HG03103 (cell line): ENCODE data around the gene KRT24.
"Not testable (repeated sequence)": the region's sequence is repeated elsewhere in the genome, so short reads cannot be mapped to it uniquely, and the experiment has no call there.

Source experiments
- ATAC-seq: cut with Tn5 transposase; IDR thresholded peaks from one replicate; pipeline ENCODE4 v1.9.1; 2021; ENCODE audit warnings: low read depth; ENCODE audit not compliant: unreplicated experiment

The KRT24 gene

GRCh38 chr17:40703652-40704051 lies at the start of gene KRT24:
Gene KRT24, minus strand, starts transcription at chr17:40703752. Its CDS starts 59 bp downstream, at chr17:40703693.
- ATAC-seq, result no peak

GRCh38 chr17:40751065-40751464 lies 47.5 kb upstream of the KRT24 start:
- no peak for ATAC-seq

GRCh38 chr17:40750391-40750790 lies 46.8 kb upstream of the KRT24 start:
- no peak for ATAC-seq

GRCh38 chr17:40748666-40749065 lies 45.1 kb upstream of the KRT24 start:
- ATAC-seq, result not testable (repeated sequence)

GRCh38 chr17:40738553-40738952 lies 35.0 kb upstream of the KRT24 start:
- no peak for ATAC-seq

GRCh38 chr17:40735016-40735415 lies 31.5 kb upstream of the KRT24 start:
- ATAC-seq, result no peak

GRCh38 chr17:40734018-40734417 lies 30.5 kb upstream of the KRT24 start:
- ATAC-seq, result no peak

GRCh38 chr17:40730970-40731369 lies 27.4 kb upstream of the KRT24 start:
- no peak for ATAC-seq

GRCh38 chr17:40727447-40728231 lies 24.1 kb upstream of the KRT24 start:
- ATAC-seq, result no peak

GRCh38 chr17:40726919-40727318 lies 23.4 kb upstream of the KRT24 start:
- ATAC-seq, result no peak

- no peak for ATAC-seq
Measured at GRCh38 chr17:40724656-40725055, 21.1 kb upstream of the KRT24 start.

GRCh38 chr17:40722241-40722640 lies 18.7 kb upstream of the KRT24 start:
- no peak for ATAC-seq

GRCh38 chr17:40720899-40721298 lies 17.3 kb upstream of the KRT24 start:
- ATAC-seq, result no peak

GRCh38 chr17:40718930-40719329 lies 15.4 kb upstream of the KRT24 start:
- no peak for ATAC-seq

- no peak for ATAC-seq
Measured at GRCh38 chr17:40717776-40718175, 14.2 kb upstream of the KRT24 start.

- ATAC-seq, result no peak
Measured at GRCh38 chr17:40714473-40714872, 10.9 kb upstream of the KRT24 start.

- no peak for ATAC-seq
Measured at GRCh38 chr17:40707745-40708144, 4.2 kb upstream of the KRT24 start.

GRCh38 chr17:40705584-40705983 lies 2.0 kb upstream of the KRT24 start:
- no peak for ATAC-seq

- ATAC-seq, result no peak
Measured at GRCh38 chr17:40702271-40702670, 1.3 kb downstream of the KRT24 start.

GRCh38 chr17:40699853-40700252 lies 3.7 kb downstream of the KRT24 start:
- no peak for ATAC-seq

- ATAC-seq, result no peak
Measured at GRCh38 chr17:40699371-40699770, 4.2 kb downstream of the KRT24 start.

- no peak for ATAC-seq
Measured at GRCh38 chr17:40697297-40697696, 6.3 kb downstream of the KRT24 start.

GRCh38 chr17:40696651-40697072 lies 6.9 kb downstream of the KRT24 start:
- no peak for ATAC-seq
